Measurements from ENCODE around the gene INSYN2A. TPM values are rescaled to one million over a fixed set of nuclear protein-coding genes. Genes with fewer than 3 reads are reported as not detected.

INSYN2A gene
- polyA plus RNA-seq, 1 donor from 2014 or later = 4.2 TPM

- no peaks in the 10 kb centered on the region for H3K36me3 ChIP-seq (ENCODE audit: insufficient read depth, low read length)
- H4K20me1 ChIP-seq (ENCODE audit: insufficient read depth) = no peaks in the 10 kb centered on the region
- H3K79me2 ChIP-seq (replicated peaks; ENCODE audit: insufficient read depth, low read length) = no peaks in the 10 kb centered on the region
- no peaks in the 10 kb centered on the region for H3F3A ChIP-seq (ENCODE audit: insufficient read depth, low read length, poor library complexity, severe bottlenecking)
- no peak overlapping the region for H3K9ac ChIP-seq (ENCODE audit: low read length)
- H3K9me2 ChIP-seq (ENCODE audit: insufficient read depth, low read length) = no peaks in the 10 kb centered on the region
- no peak overlapping the region for H3K4me2 ChIP-seq (ENCODE audit: low read length)
- TF ChIP-seq, protein P1, sequence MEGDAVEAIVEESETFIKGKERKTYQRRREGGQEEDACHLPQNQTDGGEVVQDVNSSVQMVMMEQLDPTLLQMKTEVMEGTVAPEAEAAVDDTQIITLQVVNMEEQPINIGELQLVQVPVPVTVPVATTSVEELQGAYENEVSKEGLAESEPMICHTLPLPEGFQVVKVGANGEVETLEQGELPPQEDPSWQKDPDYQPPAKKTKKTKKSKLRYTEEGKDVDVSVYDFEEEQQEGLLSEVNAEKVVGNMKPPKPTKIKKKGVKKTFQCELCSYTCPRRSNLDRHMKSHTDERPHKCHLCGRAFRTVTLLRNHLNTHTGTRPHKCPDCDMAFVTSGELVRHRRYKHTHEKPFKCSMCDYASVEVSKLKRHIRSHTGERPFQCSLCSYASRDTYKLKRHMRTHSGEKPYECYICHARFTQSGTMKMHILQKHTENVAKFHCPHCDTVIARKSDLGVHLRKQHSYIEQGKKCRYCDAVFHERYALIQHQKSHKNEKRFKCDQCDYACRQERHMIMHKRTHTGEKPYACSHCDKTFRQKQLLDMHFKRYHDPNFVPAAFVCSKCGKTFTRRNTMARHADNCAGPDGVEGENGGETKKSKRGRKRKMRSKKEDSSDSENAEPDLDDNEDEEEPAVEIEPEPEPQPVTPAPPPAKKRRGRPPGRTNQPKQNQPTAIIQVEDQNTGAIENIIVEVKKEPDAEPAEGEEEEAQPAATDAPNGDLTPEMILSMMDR (IDR thresholded peaks at IDR 0.05; ENCODE audit: poor library complexity, severe bottlenecking) = no peak
- TF ChIP-seq POLR2AphosphoS5 (IDR thresholded peaks at IDR 0.05) (no peak), SMC3 (conservative IDR thresholded peaks at IDR 0.05; ENCODE audit: poor library complexity) (no peak), REST (IDR thresholded peaks at IDR 0.05; ENCODE audit: borderline replicate concordance) (no peak), EZH2 (IDR thresholded peaks at IDR 0.05; ENCODE audit: borderline replicate concordance, insufficient read depth, low read length, poor library complexity, severe bottlenecking) (no peak)
- H3K4me3 ChIP-seq (ENCODE audit: low read length) = no peak overlapping the region
- H3K27ac ChIP-seq (ENCODE audit: low read length) = no peak overlapping the region
- H3K9me3 ChIP-seq (ENCODE audit: low read length) = no peaks in the 10 kb centered on the region
- H3K27me3 ChIP-seq (ENCODE audit: insufficient read depth, low read depth, low read length) = no peaks in the 10 kb centered on the region
- H2AFZ ChIP-seq (ENCODE audit: low read depth, low read length) = no peak overlapping the region
These were observed 19.9 kb upstream of the INSYN2A start for GRCh38 chr10:127216274-127216673.

DNA sequence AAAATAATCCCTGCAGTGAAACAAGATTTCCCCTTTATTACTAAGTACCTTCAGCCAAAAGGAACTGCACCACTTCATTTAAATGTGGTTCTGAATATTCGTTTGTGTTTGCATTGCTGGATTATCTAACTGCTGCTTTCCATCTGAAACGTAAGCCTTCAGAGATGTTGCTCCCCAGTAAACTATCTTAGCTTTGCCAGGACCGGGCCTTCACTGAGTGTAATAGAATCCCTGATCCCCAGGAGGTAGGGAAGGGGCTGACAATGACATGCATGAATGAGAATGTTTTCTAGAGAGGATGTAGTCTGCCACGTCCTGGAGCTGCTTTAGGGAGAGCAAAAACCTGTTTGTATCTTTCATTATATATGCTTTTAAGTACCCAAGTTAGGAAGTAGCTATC, 19.5 kb upstream of the INSYN2A start:
- H3F3A ChIP-seq (ENCODE audit: insufficient read depth, low read length, poor library complexity, severe bottlenecking) = no peaks in the 10 kb centered on the region
- no peak overlapping the region for H3K4me2 ChIP-seq (ENCODE audit: low read length)
- H2AFZ ChIP-seq (ENCODE audit: low read depth, low read length) = no peak overlapping the region
- H3K79me2 ChIP-seq (replicated peaks; ENCODE audit: insufficient read depth, low read length) = no peaks in the 10 kb centered on the region
- H3K4me3 ChIP-seq (ENCODE audit: low read length) = no peak overlapping the region
- H3K9me2 ChIP-seq (ENCODE audit: insufficient read depth, low read length) = no peaks in the 10 kb centered on the region
- H3K27me3 ChIP-seq (ENCODE audit: insufficient read depth, low read depth, low read length) = no peaks in the 10 kb centered on the region
- H3K9ac ChIP-seq (ENCODE audit: low read length) = no peak overlapping the region
- no peaks in the 10 kb centered on the region for H4K20me1 ChIP-seq (ENCODE audit: insufficient read depth)
- H3K27ac ChIP-seq (ENCODE audit: low read length) = no peak overlapping the region
- no peak for TF ChIP-seq SMC3 (conservative IDR thresholded peaks at IDR 0.05; ENCODE audit: poor library complexity)
- no peak for TF ChIP-seq MXI1 (conservative IDR thresholded peaks at IDR 0.05; ENCODE audit: poor library complexity, severe bottlenecking)
- no peak for TF ChIP-seq EZH2 (IDR thresholded peaks at IDR 0.05; ENCODE audit: borderline replicate concordance, insufficient read depth, low read length, poor library complexity, severe bottlenecking)
- no peak for TF ChIP-seq TAF1 (IDR thresholded peaks at IDR 0.05; ENCODE audit: low read depth)
- TF ChIP-seq EP300 (conservative IDR thresholded peaks at IDR 0.05; ENCODE audit: poor library complexity, severe bottlenecking) = no peak
- TF ChIP-seq, protein P1 (IDR thresholded peaks at IDR 0.05; ENCODE audit: poor library complexity, severe bottlenecking) = no peak
- no peak for TF ChIP-seq POLR2AphosphoS5 (IDR thresholded peaks at IDR 0.05)
- TF ChIP-seq REST (IDR thresholded peaks at IDR 0.05; ENCODE audit: borderline replicate concordance) = no peak
- no peak for TF ChIP-seq RAD21 (conservative IDR thresholded peaks at IDR 0.05)
- H3K36me3 ChIP-seq (ENCODE audit: insufficient read depth, low read length) = no peaks in the 10 kb centered on the region
- no peaks in the 10 kb centered on the region for H3K9me3 ChIP-seq (ENCODE audit: low read length)

Data from neural cell (in vitro differentiated cells).